DOHH2 (cell line): ENCODE data around the gene DCAF16.

ENCODE experiments used
- H3F3A ChIP-seq: fragments of 200-600 bp; sonication (generic), shearing (Covaris generic); 2 replicates; pipeline ENCODE4 v1.6.0; 2016; ENCODE audit warnings: antibody characterized with exemption, mild to moderate bottlenecking; ENCODE audit not compliant: control insufficient read depth, insufficient read depth
- H3K27ac ChIP-seq: fragments of 200-600 bp; sonication (generic); 2 replicates; pipeline ENCODE4 v1.5.1; 2014; ENCODE audit warnings: low read depth, mild to moderate bottlenecking, low read length, moderate library complexity
- H3K27me3 ChIP-seq: fragments of 200-600 bp; sonication (generic); 2 replicates; pipeline ENCODE4 v1.6.1; 2014; ENCODE audit warnings: mild to moderate bottlenecking, low read length, mixed read lengths; ENCODE audit not compliant: control insufficient read depth
- H3K36me3 ChIP-seq: fragments of 200-600 bp; sonication (generic); 2 replicates; pipeline ENCODE4 v1.6.1; 2014; ENCODE audit warnings: mild to moderate bottlenecking, low read length, moderate library complexity, mixed read lengths; ENCODE audit not compliant: control insufficient read depth
- H3K4me1 ChIP-seq: fragments of 200-600 bp; sonication (generic); 2 replicates; pipeline ENCODE4 v1.6.1; 2014; ENCODE audit warnings: mild to moderate bottlenecking, low read length, mixed read lengths; ENCODE audit not compliant: control insufficient read depth
- H3K4me2 ChIP-seq: fragments of 200-600 bp; sonication (generic); 2 replicates; pipeline ENCODE4 v1.6.0; 2014; ENCODE audit warnings: mild to moderate bottlenecking, low read length, moderate library complexity
- H3K4me3 ChIP-seq: fragments of 200-600 bp; sonication (generic); 2 replicates; pipeline ENCODE4 v1.5.1; 2014; ENCODE audit warnings: mild to moderate bottlenecking, low read length, mixed read lengths
- H3K79me2 ChIP-seq: fragments of 200-600 bp; sonication (generic); 2 replicates; pipeline ENCODE4 v1.6.1; 2014; ENCODE audit warnings: mild to moderate bottlenecking, low read length, mixed read lengths; ENCODE audit not compliant: control insufficient read depth
- H3K9me2 ChIP-seq: fragments of 200-600 bp; sonication (generic); replicated peaks from 2 replicates; pipeline ENCODE4 v1.6.1; 2014; ENCODE audit warnings: mild to moderate bottlenecking, low read length, mixed read lengths; ENCODE audit not compliant: control insufficient read depth
- H3K9me3 ChIP-seq: fragments of 200-600 bp; sonication (generic); 2 replicates; pipeline ENCODE4 v1.6.1; 2014; ENCODE audit warnings: antibody characterized with exemption, low read length, mixed read lengths; ENCODE audit not compliant: control insufficient read depth, insufficient read depth
- H4K20me1 ChIP-seq: fragments of 200-600 bp; sonication (generic); 2 replicates; pipeline ENCODE4 v1.6.0; 2014; ENCODE audit warnings: low read depth, mild to moderate bottlenecking, antibody characterized with exemption, low read length, moderate library complexity; ENCODE audit not compliant: control insufficient read depth, insufficient read depth
- EZH2phosphoT487 ChIP-seq: fragments of 200-600 bp; sonication (generic); IDR thresholded peaks from 2 replicates; pipeline ENCODE4 v1.6.1; 2017; ENCODE audit warnings: borderline replicate concordance, mild to moderate bottlenecking, antibody characterized with exemption, low read length, moderate library complexity, mixed read lengths
- TF ChIP-seq, protein P1 (sequence below): fragments of 200-600 bp; sonication (generic); IDR thresholded peaks from one replicate; pipeline ENCODE4 v1.5.1; 2014; ENCODE audit warnings: antibody characterized with exemption, mild to moderate bottlenecking, low read depth, low read length; ENCODE audit not compliant: poor library complexity, severe bottlenecking

The DCAF16 gene

DNA sequence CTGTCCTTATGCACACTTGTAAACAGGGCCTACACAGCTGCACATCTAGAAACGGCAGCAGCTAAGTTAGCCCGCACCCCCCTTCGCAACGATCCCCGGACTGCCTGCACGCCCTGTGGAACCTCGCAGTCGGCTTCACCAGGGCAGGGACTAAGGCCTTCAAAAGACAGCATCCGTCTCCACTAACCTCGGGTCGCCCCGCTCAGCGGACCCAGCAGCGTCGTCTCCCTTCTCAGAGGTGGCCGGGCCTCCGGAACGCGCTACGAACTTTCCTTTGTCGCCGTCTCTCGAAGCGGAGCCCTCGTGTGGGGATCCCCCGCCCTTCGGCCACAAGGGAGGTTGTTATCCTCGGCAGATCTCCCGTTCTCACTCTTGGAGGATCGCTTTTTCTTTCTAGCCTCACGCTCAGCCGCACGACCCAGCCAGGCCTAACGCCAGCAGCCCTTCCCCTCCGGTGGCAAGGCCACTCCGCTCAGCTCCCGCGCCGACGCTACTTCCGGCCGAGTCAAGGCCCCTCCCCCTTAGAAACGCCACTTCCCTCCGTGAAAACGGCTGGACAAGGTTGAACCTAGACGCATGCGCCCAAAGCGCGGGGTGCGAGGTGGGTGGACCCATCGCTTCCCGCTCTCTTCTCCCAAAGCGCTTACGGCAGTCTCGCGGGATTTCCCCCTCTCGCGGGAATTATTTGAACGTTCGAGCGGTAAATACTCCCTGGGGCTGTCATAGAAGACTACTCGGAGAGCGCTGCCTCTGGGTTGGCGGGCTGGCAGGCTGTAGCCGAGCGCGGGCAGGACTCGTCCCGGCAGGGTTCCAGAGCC, at the start of gene DCAF16, which contains the start of gene NCAPG:
TSS of gene DCAF16 (minus strand) at position 498 of the 818 bp plus-strand sequence. CDS start 6,616 bp downstream, outside the sequence.
TSS of gene NCAPG (plus strand) at position 720 of the 818 bp plus-strand sequence. CDS start 99 bp downstream, outside the sequence.
- Histone ChIP-seq H3K4me2 (peak within 1 kb of the TSS; percentile 78), H3F3A (peaks cover 15% of the 10 kb centered on the region), H3K4me1 (peaks cover 31% of the 10 kb centered on the region), H3K79me2 (peaks cover 98% of the 10 kb centered on the region), H3K27me3 (no peaks in the 10 kb centered on the region), H3K9me2 (no peaks in the 10 kb centered on the region), H3K36me3 (peaks cover 89% of the 10 kb centered on the region), H3K4me3 (peak within 1 kb of the TSS; percentile 93), H3K9me3 (no peaks in the 10 kb centered on the region), H3K27ac (peak within 1 kb of the TSS; percentile 86), H4K20me1 (peaks cover 43% of the 10 kb centered on the region)
- TF ChIP-seq, protein P1, sequence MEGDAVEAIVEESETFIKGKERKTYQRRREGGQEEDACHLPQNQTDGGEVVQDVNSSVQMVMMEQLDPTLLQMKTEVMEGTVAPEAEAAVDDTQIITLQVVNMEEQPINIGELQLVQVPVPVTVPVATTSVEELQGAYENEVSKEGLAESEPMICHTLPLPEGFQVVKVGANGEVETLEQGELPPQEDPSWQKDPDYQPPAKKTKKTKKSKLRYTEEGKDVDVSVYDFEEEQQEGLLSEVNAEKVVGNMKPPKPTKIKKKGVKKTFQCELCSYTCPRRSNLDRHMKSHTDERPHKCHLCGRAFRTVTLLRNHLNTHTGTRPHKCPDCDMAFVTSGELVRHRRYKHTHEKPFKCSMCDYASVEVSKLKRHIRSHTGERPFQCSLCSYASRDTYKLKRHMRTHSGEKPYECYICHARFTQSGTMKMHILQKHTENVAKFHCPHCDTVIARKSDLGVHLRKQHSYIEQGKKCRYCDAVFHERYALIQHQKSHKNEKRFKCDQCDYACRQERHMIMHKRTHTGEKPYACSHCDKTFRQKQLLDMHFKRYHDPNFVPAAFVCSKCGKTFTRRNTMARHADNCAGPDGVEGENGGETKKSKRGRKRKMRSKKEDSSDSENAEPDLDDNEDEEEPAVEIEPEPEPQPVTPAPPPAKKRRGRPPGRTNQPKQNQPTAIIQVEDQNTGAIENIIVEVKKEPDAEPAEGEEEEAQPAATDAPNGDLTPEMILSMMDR = no peak
- no peak for TF ChIP-seq EZH2phosphoT487

DNA sequence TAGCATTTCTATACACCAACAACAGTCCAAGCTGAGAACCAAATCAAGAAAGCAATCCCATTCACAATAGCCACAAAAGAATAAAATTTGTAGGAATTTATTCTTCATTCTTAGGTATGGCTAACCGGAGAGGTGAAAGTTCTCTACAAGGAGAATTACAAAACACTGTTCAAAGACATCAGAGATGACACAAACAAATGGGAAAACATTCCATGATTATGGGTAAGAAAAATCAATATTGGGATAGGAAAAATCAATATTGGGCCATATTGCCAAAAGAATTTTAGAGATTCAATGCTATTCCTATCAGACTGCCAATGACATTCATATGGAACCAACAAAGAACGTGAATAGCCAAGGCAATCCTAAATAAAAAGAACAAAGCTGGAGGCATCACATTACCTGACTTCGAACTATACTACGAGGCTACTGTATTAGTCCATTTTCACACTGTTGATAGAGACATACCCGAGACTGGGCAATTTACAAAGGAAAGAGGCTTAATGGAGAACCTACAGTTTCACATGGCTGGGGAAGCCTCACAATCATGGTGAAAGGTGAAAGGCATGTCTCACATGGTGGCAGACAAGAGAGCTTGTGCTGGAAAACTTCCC, 49.3 kb upstream of the DCAF16 start:
- Histone ChIP-seq H3K27me3 (no peaks in the 10 kb centered on the region), H3K4me1 (no peaks in the 10 kb centered on the region), H3K79me2 (no peaks in the 10 kb centered on the region), H3K4me3 (no peak overlapping the region), H4K20me1 (no peaks in the 10 kb centered on the region), H3K36me3 (no peaks in the 10 kb centered on the region; the same call in 1 of the 2 replicates), H3K27ac (no peak overlapping the region), H3K9me2 (no peaks in the 10 kb centered on the region), H3K4me2 (no peak overlapping the region), H3F3A (no peaks in the 10 kb centered on the region), H3K9me3 (peaks cover 6% of the 10 kb centered on the region; the same call in 1 of the 2 replicates)
- TF ChIP-seq EZH2phosphoT487 = no peak
- TF ChIP-seq, protein P1 = no peak

DNA sequence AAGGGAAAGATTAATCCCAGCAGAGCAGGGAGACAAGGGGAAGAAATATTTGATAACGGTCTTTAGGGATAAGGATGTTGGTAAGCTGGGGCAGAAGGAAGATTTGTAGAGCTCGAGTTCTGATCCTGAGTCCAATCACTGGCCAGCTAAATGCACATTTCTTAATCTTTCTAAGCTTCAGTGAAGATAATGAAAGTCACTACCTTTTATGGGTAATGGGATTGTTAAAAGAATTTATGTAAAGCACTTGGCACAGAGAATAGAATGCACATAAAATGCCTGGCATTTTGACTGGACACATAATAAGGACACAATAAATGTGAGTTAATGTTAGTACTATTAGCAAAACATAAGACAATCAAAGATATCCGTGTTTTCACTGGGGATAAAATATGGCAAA, 43.5 kb upstream of the DCAF16 start:
- Histone ChIP-seq H3K4me2 (no peak overlapping the region), H4K20me1 (no peaks in the 10 kb centered on the region), H3K27ac (no peak overlapping the region), H3K9me3 (no peaks in the 10 kb centered on the region), H3K36me3 (no peaks in the 10 kb centered on the region), H3K27me3 (no peaks in the 10 kb centered on the region), H3K4me1 (no peaks in the 10 kb centered on the region), H3K4me3 (no peak overlapping the region), H3F3A (peaks cover 4% of the 10 kb centered on the region; the same call in 1 of the 2 replicates), H3K79me2 (no peaks in the 10 kb centered on the region), H3K9me2 (no peaks in the 10 kb centered on the region)
- TF ChIP-seq, protein P1 = no peak
- TF ChIP-seq EZH2phosphoT487 = no peak
